SU-DHL-6 (cell line): ENCODE results near the gene VPS51.

Source experiments
- EZH2phosphoT487 ChIP-seq: fragments of 200-600 bp; sonication (generic), shearing (Covaris generic); conservative IDR thresholded peaks from 2 replicates; pipeline ENCODE4 v1.6.1; 2018; ENCODE audit warnings: mild to moderate bottlenecking, antibody characterized with exemption, low read length, moderate library complexity, mixed read lengths
- TF ChIP-seq, protein P1 (sequence below): fragments of 200-600 bp; sonication (generic); IDR thresholded peaks from one replicate; pipeline ENCODE4 v1.5.1; 2017; ENCODE audit warnings: antibody characterized with exemption, mild to moderate bottlenecking, low read length, moderate library complexity; ENCODE audit not compliant: insufficient read depth, poor library complexity, severe bottlenecking

DNA sequence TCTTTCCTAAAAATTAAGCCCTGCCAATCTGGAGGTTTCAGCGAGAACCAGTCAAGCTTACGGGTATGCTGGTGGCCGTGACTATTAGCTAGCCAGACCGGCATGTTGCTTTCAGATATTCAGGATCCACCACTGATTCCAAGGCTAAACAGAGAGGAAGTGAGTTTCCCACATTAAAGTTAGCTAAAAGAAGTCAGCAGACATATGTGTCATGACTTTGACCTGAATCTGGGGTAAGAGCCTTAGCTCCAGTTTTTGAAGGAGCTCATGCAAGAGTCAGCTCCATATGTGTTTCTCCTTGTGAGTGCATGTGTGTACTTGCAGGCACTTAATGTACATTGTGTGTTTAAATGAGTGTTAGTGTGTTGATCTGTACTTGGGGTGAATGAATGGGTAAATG lies 10.6 kb upstream of the VPS51 start:
- TF ChIP-seq, protein P1, sequence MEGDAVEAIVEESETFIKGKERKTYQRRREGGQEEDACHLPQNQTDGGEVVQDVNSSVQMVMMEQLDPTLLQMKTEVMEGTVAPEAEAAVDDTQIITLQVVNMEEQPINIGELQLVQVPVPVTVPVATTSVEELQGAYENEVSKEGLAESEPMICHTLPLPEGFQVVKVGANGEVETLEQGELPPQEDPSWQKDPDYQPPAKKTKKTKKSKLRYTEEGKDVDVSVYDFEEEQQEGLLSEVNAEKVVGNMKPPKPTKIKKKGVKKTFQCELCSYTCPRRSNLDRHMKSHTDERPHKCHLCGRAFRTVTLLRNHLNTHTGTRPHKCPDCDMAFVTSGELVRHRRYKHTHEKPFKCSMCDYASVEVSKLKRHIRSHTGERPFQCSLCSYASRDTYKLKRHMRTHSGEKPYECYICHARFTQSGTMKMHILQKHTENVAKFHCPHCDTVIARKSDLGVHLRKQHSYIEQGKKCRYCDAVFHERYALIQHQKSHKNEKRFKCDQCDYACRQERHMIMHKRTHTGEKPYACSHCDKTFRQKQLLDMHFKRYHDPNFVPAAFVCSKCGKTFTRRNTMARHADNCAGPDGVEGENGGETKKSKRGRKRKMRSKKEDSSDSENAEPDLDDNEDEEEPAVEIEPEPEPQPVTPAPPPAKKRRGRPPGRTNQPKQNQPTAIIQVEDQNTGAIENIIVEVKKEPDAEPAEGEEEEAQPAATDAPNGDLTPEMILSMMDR, result no peak
- TF ChIP-seq EZH2phosphoT487, result no peak
